HG03103 (cell line): Measurements from ENCODE around the gene CDCA5.
A peak's percentile ranks its signal among the peaks of the same experiment; 100 is the strongest.
"Not testable (repeated sequence)": the region's sequence is repeated elsewhere in the genome, so short reads cannot be mapped to it uniquely, and the experiment has no call there.

Experiments
- ATAC-seq: cut with Tn5 transposase; IDR thresholded peaks from one replicate; pipeline ENCODE4 v1.9.1; 2021; ENCODE audit warnings: low read depth; ENCODE audit not compliant: unreplicated experiment

Gene CDCA5

DNA sequence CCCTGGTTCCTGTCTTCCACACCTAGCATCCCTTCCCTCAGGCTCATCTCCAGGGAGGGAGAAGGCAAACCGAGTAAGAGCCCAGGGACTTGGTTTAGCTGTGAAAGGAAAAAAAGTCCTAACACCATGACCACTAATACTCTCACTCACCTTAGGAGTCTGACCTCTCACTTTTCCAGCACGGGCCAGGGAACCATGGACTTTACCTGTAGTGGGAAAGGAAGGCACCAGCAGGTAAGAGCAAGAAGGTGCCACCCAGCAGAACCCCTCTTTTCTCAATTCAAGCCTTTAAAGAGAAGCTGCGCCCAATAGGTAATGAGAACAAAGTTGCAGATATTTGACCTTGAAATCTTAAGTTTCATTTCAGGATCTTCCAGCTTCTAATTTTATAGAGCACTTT is 37.0 kb upstream of the CDCA5 start:
- no peak for ATAC-seq

GRCh38 chr11:65119670-65119995 is 35.8 kb upstream of the CDCA5 start:
- ATAC-seq = no peak

- not testable (repeated sequence) for ATAC-seq
Measured at GRCh38 chr11:65118891-65119669, 35.2 kb upstream of the CDCA5 start.

DNA sequence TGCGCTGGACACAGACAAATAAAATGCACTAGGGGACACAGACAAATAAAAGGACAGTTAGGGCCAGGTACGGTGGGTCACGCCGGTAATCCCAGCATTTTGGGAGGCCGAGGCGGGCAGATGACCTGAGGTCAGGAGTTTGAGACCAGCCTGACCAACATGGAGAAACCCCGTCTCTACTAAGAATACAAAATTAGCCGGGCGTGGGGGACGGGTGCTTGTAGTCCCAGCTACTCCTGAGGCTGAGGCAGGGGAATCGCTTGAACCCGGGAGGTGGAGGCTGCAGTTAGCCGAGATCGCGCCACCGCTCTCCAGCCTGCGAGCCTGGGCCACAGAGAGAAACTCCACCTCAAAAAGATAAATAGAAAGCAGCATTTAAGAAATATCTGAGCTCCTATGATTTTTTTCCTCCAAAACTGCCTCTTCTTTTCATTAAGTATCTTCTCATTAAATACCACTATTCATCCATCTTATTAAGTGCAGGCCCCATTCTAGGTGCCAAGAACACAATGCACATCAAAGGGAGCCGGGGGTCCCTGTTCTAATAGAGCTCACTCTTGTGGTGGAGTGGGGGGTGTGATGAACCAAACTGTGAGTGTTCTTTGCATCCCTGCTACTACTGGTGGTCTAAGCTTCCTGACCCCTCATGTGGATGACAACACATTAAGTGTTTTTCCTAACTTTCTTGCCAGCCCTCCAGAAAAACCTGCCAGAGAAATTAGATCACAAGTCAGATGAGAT is 34.4 kb upstream of the CDCA5 start:
- no peak for ATAC-seq

DNA sequence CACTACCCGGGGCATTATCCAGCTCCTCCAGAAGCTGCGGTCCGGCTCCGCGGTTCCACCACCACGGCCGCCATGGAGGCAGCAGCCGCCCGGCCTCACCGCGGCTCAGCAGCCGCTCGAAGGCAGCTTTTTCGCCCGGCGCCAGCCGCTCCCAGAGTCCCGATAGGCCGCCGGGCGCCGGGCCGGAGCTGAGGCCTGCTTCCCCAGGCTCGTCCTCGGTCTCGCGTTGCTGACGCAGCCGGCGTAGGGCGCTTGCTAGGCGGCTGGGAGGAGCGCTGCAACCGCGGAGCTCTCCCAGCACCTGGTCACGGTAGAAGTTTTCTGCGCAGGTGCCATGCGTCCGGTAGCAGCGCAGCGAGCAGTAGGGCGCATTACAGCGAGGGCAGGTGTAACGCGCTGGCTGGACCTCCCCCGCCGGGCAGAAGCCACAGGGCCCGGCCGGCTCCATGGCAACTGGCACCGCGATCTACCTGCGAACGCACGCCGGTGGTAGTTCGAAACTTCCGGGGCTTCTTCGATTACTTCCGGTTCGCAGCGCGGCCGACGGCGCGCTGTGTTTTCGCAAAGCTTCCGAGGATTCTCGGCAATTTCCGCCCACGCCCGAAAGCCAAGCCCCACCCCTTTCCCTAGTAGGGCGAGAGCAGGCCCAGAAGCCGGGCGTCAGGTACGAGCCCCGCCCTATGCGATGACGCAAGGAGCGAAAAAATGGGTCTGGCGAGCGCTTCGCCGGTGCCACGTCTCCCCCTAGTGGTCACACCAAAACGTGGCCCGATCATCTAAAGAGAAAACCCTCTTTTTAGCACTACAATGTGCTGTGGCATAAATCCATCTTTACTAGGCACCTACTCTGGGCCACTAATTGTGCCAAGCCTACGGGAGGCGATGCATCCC is 33.6 kb upstream of the CDCA5 start, which contains the start of gene ZNHIT2:
TSS of gene ZNHIT2 (minus strand) at position 496 of the 891 bp plus-strand sequence. CDS start at position 448, 48 bp downstream.
- no peak for ATAC-seq

DNA sequence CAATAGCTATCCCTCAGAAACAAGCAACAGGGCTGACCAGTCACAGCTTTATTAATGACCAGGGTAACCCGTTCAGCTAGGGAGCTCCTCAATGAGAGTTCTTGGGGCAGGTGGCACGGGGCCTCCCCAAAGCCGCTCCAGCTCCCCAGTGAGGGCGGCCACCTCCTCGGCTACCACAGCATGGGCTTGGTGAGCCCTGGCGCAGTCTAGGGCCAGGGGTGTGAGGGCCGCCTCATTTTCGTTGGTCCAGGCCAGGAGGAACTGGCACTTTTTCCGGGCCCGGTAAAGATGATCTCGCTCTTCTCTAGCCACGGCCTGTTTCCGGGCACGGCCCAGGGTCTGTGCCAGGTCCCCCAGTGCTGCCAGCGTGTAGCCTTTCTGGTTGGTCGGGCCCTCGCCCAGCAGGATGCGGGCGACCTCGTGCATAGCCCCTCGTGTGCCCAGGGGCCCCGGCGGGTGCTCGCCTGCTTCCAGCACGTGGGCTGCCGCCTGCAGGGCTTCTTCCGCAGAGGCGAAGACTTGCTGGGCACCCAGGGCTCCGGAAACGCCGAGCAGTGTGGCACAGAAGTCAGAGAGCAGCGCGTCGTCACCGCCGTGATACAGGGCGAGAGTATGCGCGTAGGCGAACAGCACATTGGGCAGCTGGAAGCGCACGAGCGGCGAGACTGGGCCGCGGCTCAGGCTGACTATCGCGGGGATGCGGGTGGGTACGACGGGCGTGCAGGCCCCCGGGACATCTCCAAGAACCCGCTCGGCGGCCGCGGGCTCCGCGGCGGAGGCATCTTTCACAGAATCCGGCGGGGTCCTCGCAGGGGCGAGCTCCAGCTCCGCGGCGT is 32.7 kb upstream of the CDCA5 start:
- no peak for ATAC-seq

DNA sequence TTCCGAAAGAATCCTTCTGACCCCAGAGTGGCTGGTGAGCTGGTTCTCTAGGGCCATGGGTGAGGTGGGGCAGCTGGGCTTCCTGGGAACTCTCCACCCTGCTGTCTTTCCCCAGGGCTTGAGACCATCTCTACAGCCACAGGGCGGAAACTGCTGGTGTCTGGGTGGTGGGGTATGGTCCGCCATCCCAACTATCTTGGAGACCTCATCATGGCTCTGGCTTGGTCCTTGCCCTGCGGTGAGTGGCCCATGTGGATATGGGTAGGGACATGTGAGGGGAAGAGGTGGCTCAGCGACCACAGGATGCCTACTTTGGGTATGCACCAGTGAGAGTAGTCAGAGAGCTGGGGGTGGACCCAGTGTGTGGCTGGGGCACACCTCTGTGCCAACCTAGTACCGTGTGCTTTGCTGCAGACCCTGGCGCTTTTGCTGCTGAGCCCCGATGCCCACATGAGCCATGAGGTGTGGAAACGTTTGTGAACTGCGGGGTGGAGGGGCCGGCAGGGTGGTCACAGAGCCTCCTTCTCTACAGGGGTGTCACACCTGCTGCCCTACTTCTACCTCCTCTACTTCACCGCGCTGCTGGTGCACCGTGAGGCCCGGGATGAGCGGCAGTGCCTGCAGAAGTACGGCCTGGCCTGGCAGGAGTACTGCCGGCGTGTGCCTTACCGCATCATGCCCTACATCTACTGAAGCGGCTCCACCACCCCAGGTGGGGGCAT is 31.7 kb upstream of the CDCA5 start:
- no peak for ATAC-seq

DNA sequence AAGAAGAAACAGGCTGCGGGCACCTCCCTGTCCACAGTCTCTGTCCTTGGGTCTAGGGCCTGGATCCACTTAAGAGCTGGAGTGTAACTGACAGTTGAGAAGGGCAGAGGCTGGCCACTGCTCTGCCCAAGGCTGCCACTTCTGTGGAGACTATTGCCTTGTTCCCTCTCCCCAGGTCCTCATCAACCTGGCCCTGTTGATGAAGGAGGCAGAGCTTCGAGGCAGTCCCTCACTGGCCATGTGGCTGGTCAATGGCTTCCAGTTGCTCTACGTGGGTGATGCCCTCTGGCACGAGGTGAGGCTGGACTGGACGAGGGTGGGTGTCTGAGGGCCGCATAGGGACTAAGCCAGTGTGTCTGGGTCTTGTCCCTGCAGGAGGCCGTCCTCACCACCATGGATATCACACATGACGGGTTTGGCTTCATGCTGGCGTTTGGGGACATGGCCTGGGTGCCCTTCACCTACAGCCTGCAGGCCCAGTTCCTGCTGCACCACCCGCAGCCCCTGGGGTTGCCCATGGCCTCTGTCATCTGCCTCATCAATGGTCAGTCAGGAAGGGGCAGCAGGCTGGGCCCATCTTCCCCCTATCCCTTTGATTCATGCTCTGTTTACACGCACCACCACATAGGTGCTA is 30.8 kb upstream of the CDCA5 start:
- no peak for ATAC-seq

GRCh38 chr11:65113839-65114238 is 30.0 kb upstream of the CDCA5 start:
- ATAC-seq = no peak

- no peak for ATAC-seq
Measured at GRCh38 chr11:65113361-65113756, 29.5 kb upstream of the CDCA5 start.

DNA sequence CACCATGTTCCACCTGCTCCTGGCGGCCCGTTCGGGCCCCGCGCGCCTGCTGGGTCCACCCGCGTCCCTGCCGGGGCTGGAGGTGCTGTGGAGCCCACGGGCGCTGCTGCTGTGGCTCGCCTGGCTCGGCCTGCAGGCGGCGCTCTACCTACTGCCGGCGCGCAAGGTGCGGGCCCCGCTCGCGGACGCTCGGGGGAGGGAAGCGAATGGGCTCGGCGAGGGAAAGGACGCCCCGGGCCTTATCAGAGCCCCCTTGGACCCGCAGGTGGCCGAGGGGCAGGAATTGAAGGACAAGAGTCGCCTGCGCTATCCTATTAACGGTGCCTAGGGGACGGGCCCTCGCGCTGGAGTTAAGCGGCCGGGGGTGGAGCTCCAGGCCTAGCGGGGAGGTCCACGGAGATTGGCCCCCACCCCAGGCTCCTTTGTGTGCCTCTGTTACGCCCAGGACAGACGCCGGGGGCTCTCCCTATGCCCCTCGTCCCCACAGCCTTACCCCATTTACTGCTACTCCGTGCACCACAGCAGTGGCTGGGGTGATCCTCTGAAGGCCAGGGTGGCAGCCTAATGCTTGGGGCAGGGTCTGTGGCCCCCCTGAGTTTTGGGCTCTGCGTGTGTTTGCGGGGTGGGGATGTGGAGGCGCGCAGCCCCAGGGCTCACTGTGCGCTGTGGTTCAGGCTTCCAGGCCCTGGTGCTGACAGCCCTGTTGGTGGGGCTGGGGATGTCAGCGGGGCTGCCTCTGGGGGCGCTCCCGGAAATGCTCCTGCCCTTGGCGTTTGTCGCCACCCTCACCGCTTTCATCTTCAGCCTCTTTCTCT is 28.9 kb upstream of the CDCA5 start:
- peak; percentile 29 for ATAC-seq

DNA sequence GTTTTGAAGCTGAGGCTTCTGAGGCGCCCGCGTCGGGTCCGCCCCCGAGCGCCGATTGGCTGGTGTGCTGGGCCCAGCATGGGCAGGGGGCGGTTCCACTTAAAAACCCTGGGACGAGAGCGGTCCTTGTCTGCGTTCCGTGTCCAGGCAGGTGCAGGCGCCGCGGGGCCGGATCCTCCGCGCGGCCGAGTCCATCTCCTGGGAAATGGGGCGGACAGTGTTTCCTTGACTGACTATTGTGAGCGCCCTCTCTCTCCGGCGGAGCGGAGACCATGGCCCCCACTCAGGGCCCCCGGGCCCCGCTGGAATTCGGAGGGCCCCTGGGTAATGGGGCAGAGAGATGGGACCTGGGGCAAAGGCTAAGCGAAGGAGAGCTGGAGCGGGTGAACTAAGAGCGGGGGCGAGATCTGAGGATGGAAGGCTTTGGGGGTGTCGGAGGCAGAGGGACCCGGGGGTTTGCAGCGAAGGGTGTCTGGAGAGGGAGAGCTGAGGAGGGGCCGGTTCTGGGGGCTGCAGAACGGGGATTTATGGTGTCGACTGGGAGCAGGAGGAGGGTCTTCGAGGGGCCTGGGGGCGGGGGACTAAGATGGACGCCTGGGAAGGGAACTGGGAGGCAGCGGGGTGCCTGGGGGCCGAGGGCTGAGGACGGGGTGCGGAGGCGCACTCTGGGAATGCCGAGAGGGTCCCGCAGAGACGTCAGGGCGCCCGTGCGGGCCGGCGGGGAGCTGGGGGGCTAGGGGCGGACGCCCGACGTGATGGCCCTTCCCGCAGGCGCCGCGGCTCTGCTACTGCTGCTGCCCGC is 28.1 kb upstream of the CDCA5 start, which contains the start of gene TM7SF2:
TSS of gene TM7SF2 (plus strand) at position 129 of the 802 bp plus-strand sequence. CDS start at position 273, 144 bp downstream.
- ATAC-seq = peak; percentile 46

DNA sequence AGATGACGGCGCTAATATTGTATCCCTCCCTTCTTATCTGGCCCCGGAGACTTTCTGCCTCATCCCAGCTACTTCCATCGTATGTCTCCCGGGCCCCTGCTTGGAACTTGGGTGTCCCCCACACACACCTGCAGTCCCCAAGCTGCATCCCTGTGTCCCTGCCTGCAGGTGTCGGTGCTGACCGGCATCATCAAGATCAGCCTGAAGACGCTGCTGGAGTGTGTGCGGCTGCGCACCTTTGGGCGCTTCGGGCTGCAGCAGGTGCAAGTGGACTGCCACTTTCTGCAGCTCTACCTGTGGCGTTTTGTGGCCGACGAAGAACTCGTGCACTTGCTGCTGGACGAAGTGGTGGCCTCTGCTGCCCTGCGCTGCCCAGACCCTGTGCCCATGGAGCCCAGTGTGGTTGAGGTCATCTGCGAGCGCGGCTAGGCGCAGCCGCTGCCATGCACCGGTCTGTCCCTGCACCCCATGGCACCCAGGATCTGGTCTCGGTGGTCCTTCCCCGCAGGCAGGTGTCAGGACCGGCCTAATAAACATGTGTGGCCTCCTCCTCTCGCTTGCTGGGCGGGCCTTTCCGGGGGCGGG is 27.4 kb upstream of the CDCA5 start:
- ATAC-seq = no peak

DNA sequence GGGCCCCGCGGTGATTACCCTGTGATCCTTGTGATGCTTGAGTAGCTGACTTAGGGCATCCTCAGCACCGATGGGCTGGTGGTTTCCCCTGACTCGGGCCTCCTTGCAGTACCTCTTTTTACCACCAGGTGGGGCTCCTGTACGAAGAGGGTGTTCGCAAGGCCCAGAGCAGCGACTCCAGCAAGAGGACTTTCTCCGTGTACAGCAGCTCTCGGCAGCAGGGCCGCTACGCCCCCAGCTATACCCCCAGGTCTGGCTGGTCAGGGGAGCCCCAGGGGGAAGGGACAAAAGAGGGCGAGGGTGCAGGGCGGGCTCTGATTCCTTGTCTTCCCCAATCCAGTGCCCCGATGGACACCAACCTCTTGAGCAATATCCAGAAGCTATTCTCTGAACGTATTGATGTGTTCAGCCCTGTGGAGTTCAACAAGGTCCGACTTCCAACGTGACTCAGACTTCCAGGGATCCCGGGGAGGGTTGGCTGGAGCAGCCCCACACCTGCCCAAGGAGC is 26.6 kb upstream of the CDCA5 start:
- ATAC-seq = no peak

- ATAC-seq = no peak
Measured at GRCh38 chr11:65109231-65110198, 25.7 kb upstream of the CDCA5 start.
